Thymus (tissue), 14 donors: ENCODE data around the gene GYG1. TPM values are rescaled to one million over a fixed set of nuclear protein-coding genes. Genes with fewer than 3 reads are reported as not detected.

ENCODE experiments used
- DNase-seq, 9 donors: peaks; one replicate each; pipeline ENCODE4 v3.0.0-alpha.2; 2013; ENCODE audit warnings: low spot score in 9 of 9, low read depth in 6 of 9, missing footprints in 1 of 9
- H3K27ac ChIP-seq, 2 donors: one replicate each; pipeline ENCODE4 v1.5.1; 2013; ENCODE audit warnings: control low read depth in 1 of 2, low read depth in 1 of 2, low read length in 1 of 2, mild to moderate bottlenecking in 1 of 2, moderate library complexity in 1 of 2
- H3K27me3 ChIP-seq, 2 donors: one replicate each; pipeline ENCODE4 v1.5.1; 2013; ENCODE audit warnings: low read length in 1 of 2; ENCODE audit not compliant: control insufficient read depth in 2 of 2, insufficient read depth in 1 of 2
- H3K36me3 ChIP-seq, 2 donors: one replicate each; pipeline ENCODE4 v1.5.1; 2013; ENCODE audit warnings: low read length in 1 of 2, mild to moderate bottlenecking in 1 of 2, moderate library complexity in 1 of 2; ENCODE audit not compliant: control insufficient read depth in 2 of 2, insufficient read depth in 2 of 2
- H3K4me1 ChIP-seq, 2 donors: one replicate each; pipeline ENCODE4 v1.5.1; 2013; ENCODE audit warnings: low read length in 2 of 2; ENCODE audit not compliant: control insufficient read depth in 2 of 2, insufficient read depth in 2 of 2
- H3K4me3 ChIP-seq, 2 donors: one replicate each; pipeline ENCODE4 v1.5.1; 2013; ENCODE audit warnings: low read length in 2 of 2, control low read depth in 1 of 2, mild to moderate bottlenecking in 1 of 2
- H3K9me3 ChIP-seq, 2 donors: one replicate each; pipeline ENCODE4 v1.5.1; 2013; ENCODE audit warnings: low read length in 1 of 2, mild to moderate bottlenecking in 1 of 2; ENCODE audit not compliant: control insufficient read depth in 2 of 2, insufficient read depth in 1 of 2
- WGBS: extraction: QIAGEN DNeasy Blood & Tissue Kit; methylation state at CpG from one replicate; pipeline ENCODE4 v1.1.7; 2013; 5-methylcytosine and 5-hydroxymethylcytosine counted together
- long read RNA-seq, 10 donors: transcript quantifications; one replicate each; lab custom pipeline, GENCODE V29; 2026
- polyA plus RNA-seq: library from polyadenylated mRNA; stranded (reverse); fragments of 200-250 nt; gene quantifications from one replicate; pipeline ENCODE4 v1.2.3, GENCODE V29; 2013
- total RNA-seq: library from RNA; stranded (reverse); fragments of 120-200 nt; gene quantifications from one replicate; pipeline ENCODE4 v1.2.4, GENCODE V29; 2013
- donor health status: healthy.

GYG1 gene
- total RNA-seq (12.7 TPM), polyA plus RNA-seq (38.9 TPM)
- long read RNA-seq, donor 1, result 0 reads
- long read RNA-seq, donor 2, transcript GYG1-201 (7 exons, 1,890 nt), result major isoform, 12 of 12 reads
- long read RNA-seq, donor 2, partial matches to known transcripts, result 0 of 12 reads
- long read RNA-seq, donor 2, other reads (novel, unspliced or antisense), result 0 of 12 reads
- long read RNA-seq, donor 3, partial matches to known transcripts, result 0 of 4 reads
- long read RNA-seq, donor 3, other reads (novel, unspliced or antisense), result 0 of 4 reads
- long read RNA-seq, donor 4, partial matches to known transcripts, result 7 of 10 reads
- long read RNA-seq, donor 4, other reads (novel, unspliced or antisense), result 0 of 10 reads
- long read RNA-seq, donor 5, transcript GYG1-201 (7 exons, 1,890 nt), result major isoform, 6 of 13 reads
- long read RNA-seq, donor 5, partial matches to known transcripts, result 7 of 13 reads
- long read RNA-seq, donor 5, other reads (novel, unspliced or antisense), result 0 of 13 reads
- long read RNA-seq, donor 6, transcript GYG1-201 (7 exons, 1,890 nt), result major isoform, 6 of 6 reads
- long read RNA-seq, donor 6, partial matches to known transcripts, result 0 of 6 reads
- long read RNA-seq, donor 6, other reads (novel, unspliced or antisense), result 0 of 6 reads
- long read RNA-seq, donor 7, transcript GYG1-201 (7 exons, 1,890 nt), result major isoform, 5 of 13 reads
- long read RNA-seq, donor 7, partial matches to known transcripts, result 7 of 13 reads
- long read RNA-seq, donor 7, other reads (novel, unspliced or antisense), result 0 of 13 reads
- long read RNA-seq, donor 8, partial matches to known transcripts, result 0 of 1 reads
- long read RNA-seq, donor 8, other reads (novel, unspliced or antisense), result 0 of 1 reads
- long read RNA-seq, donor 9, transcript GYG1-201 (7 exons, 1,890 nt), result major isoform, 6 of 8 reads
- long read RNA-seq, donor 9, partial matches to known transcripts, result 0 of 8 reads
- long read RNA-seq, donor 9, other reads (novel, unspliced or antisense), result 0 of 8 reads
- long read RNA-seq, donor 10, transcript GYG1-201 (7 exons, 1,890 nt), result major isoform, 6 of 6 reads
- long read RNA-seq, donor 10, partial matches to known transcripts, result 0 of 6 reads
- long read RNA-seq, donor 10, other reads (novel, unspliced or antisense), result 0 of 6 reads

DNA sequence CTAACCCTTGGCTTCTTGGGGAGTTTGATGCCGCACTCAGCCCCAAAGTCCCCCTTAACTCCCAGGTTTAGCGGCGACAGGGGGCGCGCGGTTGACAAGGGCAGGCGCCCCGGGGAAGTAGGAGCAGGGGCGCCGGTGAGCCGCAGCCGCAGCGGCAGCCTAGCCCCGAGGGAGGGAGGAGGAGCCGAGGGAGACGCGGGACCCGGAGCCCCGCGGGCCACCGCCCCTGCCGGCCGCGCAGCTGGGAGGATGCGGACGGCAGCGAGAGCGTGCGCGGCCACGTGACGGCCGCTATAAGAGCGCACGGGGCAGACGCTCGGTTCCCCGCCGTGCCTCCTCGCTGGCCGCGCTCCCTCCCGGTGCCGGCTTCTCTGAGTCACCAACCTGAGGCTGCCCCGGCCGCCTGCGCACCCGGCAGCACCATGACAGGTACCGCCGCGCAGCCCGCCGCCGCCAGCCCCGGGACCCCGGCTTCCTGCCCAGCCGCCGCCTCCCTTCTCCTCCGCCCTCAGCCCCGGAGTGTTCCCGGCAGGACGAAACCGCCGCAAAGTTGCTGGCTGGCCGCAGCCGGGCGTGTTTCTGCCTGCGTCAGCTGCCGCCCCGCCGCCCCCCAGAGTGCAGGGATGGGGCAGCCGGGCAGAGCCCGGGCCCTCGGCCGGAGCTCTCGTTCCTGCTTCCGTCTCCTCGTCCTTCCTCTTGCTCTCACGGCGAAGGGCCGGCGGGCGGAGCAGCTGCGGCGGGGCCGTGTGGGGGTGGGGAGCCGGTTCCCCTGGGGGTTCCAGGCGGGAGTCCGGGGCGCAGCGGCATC, at the start of gene GYG1:
TSS of gene GYG1 (plus strand) at position 322 of the 808 bp plus-strand sequence. CDS start at position 423, 101 bp downstream.
- H3K27ac ChIP-seq, result peak within 1 kb of the TSS in 1 of 2 donors; percentile 69
- peak; percentile 29 to 89 (median 71) for DNase-seq
- peaks cover 5 to 11% of the 10 kb centered on the region in 2 donors for H3K36me3 ChIP-seq
- H3K27me3 ChIP-seq, result peaks cover 0 to 11% of the 10 kb centered on the region in 2 donors
- H3K4me3 ChIP-seq, result peak within 1 kb of the TSS; percentile 59 to 60
- H3K9me3 ChIP-seq, result no peaks in the 10 kb centered on the region
- WGBS, result under 1% methylated on average over 91 of the region's 91 CpGs
- H3K4me1 ChIP-seq, result peaks cover 4 to 5% of the 10 kb centered on the region in 2 donors

DNA sequence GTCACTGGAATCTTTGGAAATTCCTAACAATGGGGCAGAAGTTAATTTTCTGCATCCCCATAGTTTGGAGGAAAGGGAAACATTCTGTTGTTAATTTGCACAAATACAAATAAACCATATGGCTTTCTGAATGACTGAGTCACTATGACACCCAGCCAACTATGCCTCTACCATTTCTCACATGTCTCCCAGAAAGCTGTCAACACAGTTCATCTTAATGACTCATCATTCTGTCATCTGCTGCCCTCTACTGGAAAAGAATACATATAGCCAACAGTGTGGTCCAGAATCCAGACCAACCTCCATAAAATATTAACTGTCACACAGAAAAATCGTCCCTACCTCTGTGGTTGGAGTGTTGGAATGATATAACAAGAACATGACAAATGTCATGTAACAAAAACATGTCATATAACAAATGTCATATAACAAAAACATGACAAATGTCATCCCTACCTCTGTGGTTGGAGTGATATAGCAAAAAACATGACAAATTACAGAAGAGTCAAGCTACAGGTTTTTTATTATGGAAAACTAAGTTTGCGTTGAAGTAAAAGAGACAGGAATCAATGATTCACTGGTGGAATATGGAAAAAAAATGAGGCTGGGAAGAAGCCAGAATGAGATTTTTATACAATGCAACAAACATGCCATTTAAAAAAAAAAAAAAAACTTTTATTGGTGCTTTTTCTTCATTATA, 47.7 kb upstream of the GYG1 start:
- no peaks in the 10 kb centered on the region for H3K9me3 ChIP-seq
- H3K4me1 ChIP-seq, result no peaks in the 10 kb centered on the region
- H3K27me3 ChIP-seq, result no peaks in the 10 kb centered on the region
- no peak overlapping the region for H3K4me3 ChIP-seq
- peak in 6 of 9 donors; percentile 12 to 63 (median 24) for DNase-seq
- no peaks in the 10 kb centered on the region for H3K36me3 ChIP-seq
- no peak overlapping the region for H3K27ac ChIP-seq
- WGBS, result 47% methylated on average over 2 of the region's 2 CpGs

DNA sequence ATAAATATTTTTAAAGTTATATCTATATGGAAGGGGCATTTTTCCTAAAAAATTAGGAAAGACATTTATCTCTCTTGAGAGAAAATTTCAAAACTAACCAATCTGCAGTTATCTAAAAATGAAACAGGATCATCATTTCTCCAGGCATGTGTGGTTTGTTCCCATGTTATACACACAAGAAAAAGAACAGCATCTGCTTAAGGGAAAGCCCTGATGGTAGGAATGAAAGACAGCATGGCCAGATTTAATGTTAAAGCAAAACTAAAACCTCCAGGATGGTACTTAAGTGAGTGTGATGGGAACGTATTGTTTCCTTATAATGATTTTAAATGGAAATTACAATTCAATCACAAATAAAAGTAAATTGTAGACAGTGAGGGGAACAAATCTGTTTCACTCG, 46.2 kb upstream of the GYG1 start:
- H3K4me1 ChIP-seq, result no peaks in the 10 kb centered on the region
- no peaks in the 10 kb centered on the region for H3K36me3 ChIP-seq
- H3K9me3 ChIP-seq, result no peaks in the 10 kb centered on the region
- H3K27ac ChIP-seq, result no peak overlapping the region
- 98% methylated on average over 2 of the region's 2 CpGs for WGBS
- no peak overlapping the region for H3K4me3 ChIP-seq
- no peak for DNase-seq
- no peaks in the 10 kb centered on the region for H3K27me3 ChIP-seq

DNA sequence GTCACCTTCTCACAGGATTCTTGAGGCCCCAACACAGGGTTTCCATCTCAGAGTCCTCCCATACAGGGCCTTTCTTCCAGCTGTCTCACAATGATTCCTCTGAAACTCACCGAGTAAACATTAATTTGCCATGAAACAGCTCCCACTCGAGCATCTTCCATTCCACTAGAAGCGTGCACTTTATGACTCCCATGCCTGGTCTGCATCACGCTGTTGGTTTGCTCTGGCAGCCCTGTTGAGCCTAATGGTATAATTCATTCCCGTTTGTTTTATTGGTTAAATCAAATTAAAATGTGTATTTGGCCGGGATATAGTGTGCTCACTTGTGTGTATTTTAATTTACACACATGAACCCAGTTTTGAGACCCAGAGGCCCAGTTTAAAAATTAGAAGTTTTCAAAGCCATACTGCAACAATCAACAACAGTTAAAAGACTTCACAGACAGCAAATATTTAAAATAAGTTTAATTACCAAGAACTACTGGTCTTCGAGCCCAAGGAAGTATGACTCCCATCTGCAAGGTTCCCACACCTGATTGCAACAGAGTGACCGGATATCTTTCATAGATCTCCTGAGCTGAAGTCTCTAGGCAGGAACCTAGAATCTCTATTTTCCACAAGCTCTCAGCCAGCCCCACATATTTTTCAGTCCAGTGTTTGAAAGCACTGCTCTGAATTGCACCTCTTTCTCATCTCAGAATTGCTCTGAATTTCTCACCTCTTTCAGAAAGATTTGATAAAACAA, 42.3 kb upstream of the GYG1 start:
- Histone ChIP-seq H3K27me3 (no peaks in the 10 kb centered on the region), H3K9me3 (no peaks in the 10 kb centered on the region), H3K27ac (no peak overlapping the region), H3K4me3 (no peak overlapping the region), H3K36me3 (no peaks in the 10 kb centered on the region), H3K4me1 (no peaks in the 10 kb centered on the region)
- no peak for DNase-seq
- 95% methylated on average over 8 of the region's 8 CpGs for WGBS

DNA sequence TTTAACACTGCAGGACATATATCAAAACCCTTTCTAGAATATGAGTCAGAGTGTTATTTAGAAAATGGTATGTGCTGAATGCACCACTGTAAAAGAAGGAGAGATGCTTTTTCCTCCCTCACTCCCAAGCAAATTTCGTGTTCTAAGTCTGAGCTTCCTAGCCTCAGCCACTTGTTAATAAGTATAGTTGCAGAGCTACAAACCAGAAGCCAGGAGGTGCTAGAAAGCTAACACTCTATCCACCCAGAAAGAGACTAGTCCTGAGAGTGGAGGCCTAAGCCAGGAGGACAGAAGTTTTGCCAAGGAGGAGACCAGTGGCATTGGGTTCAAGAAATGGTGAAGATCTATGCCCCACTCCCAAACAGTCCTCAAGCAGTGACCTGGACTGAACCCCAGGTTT, 40.5 kb upstream of the GYG1 start:
- H3K9me3 ChIP-seq, result no peaks in the 10 kb centered on the region
- H3K4me1 ChIP-seq, result no peaks in the 10 kb centered on the region
- no peaks in the 10 kb centered on the region for H3K36me3 ChIP-seq
- H3K27ac ChIP-seq, result no peak overlapping the region
- H3K27me3 ChIP-seq, result no peaks in the 10 kb centered on the region
- no peak overlapping the region for H3K4me3 ChIP-seq
- 85% methylated on average over 1 of the region's 1 CpG for WGBS
- DNase-seq, result no peak

DNA sequence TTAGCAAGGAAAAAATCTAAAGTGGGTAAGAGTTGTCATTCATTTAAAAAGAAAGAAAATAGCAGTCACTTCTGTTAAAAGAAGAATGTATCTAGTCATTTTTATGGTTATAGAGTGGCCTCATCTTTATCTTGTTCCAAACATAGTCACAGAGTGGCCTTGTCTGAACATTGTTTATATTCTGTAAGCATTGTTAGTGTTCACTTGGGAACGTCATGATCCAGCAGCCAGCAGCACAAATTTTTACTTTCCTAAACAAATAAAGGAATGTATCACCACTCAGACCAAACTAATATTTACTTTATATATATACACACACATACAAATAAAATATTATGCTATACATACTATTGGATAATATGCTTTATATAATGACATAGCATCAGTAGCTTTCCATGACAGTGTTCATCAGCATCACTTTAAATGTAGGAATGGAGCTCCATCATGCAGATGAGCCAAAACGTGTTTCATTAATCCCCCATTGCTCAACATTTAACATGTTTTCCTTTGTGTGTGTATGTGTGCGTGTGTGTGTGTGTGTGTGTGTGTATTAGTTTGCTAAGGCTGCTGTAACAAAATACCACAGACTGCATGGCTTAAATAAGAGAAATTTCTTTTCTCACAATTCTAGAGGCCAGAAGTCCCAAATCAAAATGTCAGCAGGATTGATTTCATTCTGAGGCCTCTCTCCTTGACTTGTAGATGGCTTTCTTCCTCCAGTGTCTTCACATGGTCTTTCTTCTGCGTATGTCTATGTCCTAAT, 39.6 kb upstream of the GYG1 start:
- Histone ChIP-seq H3K4me1 (no peaks in the 10 kb centered on the region), H3K36me3 (no peaks in the 10 kb centered on the region), H3K27ac (no peak overlapping the region), H3K27me3 (no peaks in the 10 kb centered on the region), H3K4me3 (no peak overlapping the region), H3K9me3 (no peaks in the 10 kb centered on the region)
- WGBS, result 86% methylated on average over 4 of the region's 4 CpGs
- DNase-seq, result no peak

DNA sequence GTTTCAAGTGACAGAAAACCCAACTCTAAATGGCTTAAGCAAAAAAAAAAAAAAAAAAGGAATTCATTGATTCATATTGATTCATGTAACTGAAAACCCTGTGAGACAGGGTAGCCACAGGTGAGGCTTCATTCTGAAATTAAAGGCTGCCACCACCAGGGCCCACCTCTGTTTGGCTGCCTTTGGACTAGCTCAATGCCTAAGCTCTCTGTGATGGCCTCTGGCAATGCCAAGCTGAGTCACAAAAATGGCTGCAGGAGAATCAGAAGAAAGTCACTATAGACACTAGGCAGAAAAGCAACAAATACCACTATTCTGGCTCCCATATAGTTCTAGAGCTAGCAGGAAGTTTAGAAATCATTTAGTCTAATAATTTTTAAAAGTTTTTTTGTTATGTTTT, 38.2 kb upstream of the GYG1 start:
- no peak overlapping the region for H3K4me3 ChIP-seq
- H3K27me3 ChIP-seq, result no peaks in the 10 kb centered on the region
- H3K36me3 ChIP-seq, result no peaks in the 10 kb centered on the region
- H3K4me1 ChIP-seq, result peaks cover 5% of the 10 kb centered on the region in 2 donors
- no peaks in the 10 kb centered on the region for H3K9me3 ChIP-seq
- DNase-seq, result no peak
- no peak overlapping the region for H3K27ac ChIP-seq
